Endothelial cell of umbilical vein (primary cell): ENCODE measurements around the gene ITPR2.

Source experiments
- CTCF ChIP-seq, 2 donors: IDR thresholded peaks; 1 replicate in 1 of 2; 2 replicates in 1 of 2; pipeline ENCODE4 v1.5.1; 2011; ENCODE audit warnings: low read length in 2 of 2, mild to moderate bottlenecking in 2 of 2, moderate library complexity in 2 of 2, control low read depth in 1 of 2, inconsistent platforms in 1 of 2, low read depth in 1 of 2; ENCODE audit not compliant: insufficient read depth in 1 of 2; ENCODE audit errors: extremely low read depth in 1 of 2
- MAX ChIP-seq: IDR thresholded peaks from 2 replicates; pipeline ENCODE4 v1.6.1; 2011; ENCODE audit not compliant: insufficient read depth, insufficient read length
- POLR2A ChIP-seq: IDR thresholded peaks from 2 replicates; pipeline ENCODE4 v1.6.1; 2012; ENCODE audit warnings: low read depth, mild to moderate bottlenecking, control low read depth, low read length

GRCh38 chr12:26805401-26805971 is 27.5 kb downstream of the ITPR2 start:
- TF ChIP-seq CTCF (IDR thresholded peaks at IDR 0.05; ENCODE audit: extremely low read depth in 1 of 2, insufficient read depth in 1 of 2, low read depth in 1 of 2, low read length in 2 of 2) (no peak), POLR2A (no peak), MAX (no peak)
